GM12891 (cell line): ENCODE data around the gene SAMD3.

Source experiments
- POLR2A ChIP-seq: IDR thresholded peaks from 2 replicates; pipeline ENCODE4 v1.6.1; 2011; ENCODE audit warnings: low read depth, low read length, control low read depth
- TAF1 ChIP-seq: IDR thresholded peaks from 2 replicates; pipeline ENCODE4 v1.6.1; 2011; ENCODE audit warnings: low read depth, low read length, control low read depth

- no peak for TF ChIP-seq POLR2A
- TF ChIP-seq TAF1, result no peak
Observed at GRCh38 chr6:130120731-130121130, 102.0 kb downstream of the SAMD3 start.
